ENCODE results near the gene KRT3.
A peak's percentile ranks its signal among the peaks of the same experiment; 100 is the strongest.
"Not testable (repeated sequence)": the region's sequence is repeated elsewhere in the genome, so short reads cannot be mapped to it uniquely, and the experiment has no call there.

Gene KRT3

DNA sequence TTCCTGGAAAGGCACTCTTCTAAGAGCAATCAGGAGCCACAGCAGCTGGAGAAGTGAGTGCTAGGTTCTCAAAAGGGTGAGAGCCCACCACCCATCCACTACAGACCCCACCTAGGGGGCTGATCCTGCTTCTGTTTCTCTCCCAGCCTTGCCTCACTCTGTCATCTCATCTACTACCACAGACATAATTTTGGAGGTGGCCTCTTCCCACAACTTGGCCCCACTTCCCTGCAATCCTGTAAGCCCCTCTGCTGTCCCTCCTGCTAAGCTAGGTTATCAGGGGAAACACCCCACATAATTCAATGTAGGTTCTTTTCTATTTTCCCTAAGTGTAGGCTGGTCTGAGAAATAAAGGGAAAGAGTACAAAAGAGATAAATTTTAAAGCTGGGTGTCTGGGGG, 35.3 kb downstream of the KRT3 start:
- DNase-seq (ENCODE audit: low read depth): no peak

GRCh38 chr12:52759695-52760094, 36.2 kb downstream of the KRT3 start:
- no peak for DNase-seq (ENCODE audit: low read depth)

DNA sequence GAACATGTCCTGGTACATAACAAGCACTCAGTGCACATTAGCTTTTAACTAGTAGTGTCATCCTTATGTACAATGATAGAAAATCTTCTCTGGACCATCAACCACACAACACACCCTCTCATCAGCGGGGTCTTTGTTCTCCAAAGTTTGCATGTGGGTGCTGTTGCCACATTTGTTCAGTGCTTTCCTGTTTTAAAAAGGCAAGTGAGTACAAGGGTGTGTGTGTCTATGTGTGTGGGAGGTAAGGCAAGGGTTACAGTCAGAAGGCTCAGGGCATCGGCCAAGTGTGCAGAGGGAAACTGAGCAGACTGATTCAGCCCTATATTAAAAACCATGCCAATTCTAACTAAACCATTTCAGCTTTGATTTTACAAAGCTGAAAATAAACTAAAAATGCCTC, 36.7 kb downstream of the KRT3 start:
- no peak for DNase-seq (ENCODE audit: low read depth)

DNA sequence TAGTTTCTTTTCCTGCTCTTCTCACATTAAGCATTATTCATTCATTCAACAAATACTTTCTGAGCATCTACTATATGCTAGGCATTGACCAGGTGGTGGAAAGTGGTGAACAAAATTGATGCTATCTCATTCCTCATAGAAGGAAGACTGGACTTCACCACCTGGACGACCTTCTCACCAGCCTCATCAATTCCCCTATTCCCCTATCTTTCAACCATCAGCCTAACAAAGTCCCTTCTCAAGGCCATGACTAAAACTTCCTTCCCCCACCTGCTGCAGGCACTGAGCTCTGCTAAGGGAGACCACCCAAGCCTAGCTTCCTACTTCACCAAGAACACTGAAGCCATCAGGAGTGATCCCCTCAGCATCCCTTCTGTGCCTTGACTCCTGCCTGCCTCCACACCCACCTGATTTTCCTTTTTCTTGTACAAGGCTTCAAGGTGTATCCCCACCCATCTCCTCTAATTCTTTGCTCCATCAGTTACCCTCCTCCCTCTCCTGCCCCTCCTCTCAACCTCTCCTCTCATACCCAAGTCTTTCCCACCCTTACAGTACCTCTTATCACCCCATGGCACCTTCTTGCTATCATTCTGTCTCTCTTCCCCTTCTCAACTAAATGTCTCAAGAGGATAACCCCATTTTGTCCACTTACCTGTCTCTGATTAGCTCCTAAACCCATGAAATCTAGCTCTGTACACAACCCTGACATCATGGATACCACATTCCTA, 38.3 kb downstream of the KRT3 start:
- no peak for DNase-seq (ENCODE audit: low read depth)

GRCh38 chr12:52756281-52756960, 39.5 kb downstream of the KRT3 start:
- no peak for DNase-seq (ENCODE audit: low read depth)

- DNase-seq (ENCODE audit: low read depth): no peak
Observed at GRCh38 chr12:52755533-52755932, 40.4 kb downstream of the KRT3 start.

- no peak for DNase-seq (ENCODE audit: low read depth)
Observed at GRCh38 chr12:52754135-52754534, 41.8 kb downstream of the KRT3 start.

GRCh38 chr12:52753283-52753682, 42.6 kb downstream of the KRT3 start:
- DNase-seq (ENCODE audit: low read depth): no peak

GRCh38 chr12:52752516-52752915, 43.4 kb downstream of the KRT3 start:
- DNase-seq (ENCODE audit: low read depth): no peak

DNA sequence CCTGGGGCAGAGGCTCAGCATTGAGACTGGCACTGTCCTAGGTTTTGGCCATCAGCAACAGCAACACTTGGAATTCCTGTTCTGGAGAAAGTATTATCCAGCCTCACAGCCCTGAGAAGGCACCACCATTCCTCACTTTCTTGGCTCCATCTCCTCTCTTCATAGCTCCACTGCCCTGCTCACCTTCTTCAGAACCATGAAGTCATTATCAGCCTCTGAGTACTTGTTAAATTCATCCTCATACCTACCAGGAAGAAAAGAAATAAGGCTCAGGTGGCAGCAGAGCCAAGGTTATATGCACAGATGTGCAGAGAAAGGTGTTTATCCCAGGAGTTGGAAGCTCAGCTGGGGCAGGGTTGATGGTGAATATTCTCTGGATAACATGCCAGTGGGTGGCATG, 44.1 kb downstream of the KRT3 start:
- DNase-seq (ENCODE audit: low read depth): no peak

GRCh38 chr12:52750532-52750931, 45.4 kb downstream of the KRT3 start:
- not testable (repeated sequence) for DNase-seq (ENCODE audit: low read depth)

DNA sequence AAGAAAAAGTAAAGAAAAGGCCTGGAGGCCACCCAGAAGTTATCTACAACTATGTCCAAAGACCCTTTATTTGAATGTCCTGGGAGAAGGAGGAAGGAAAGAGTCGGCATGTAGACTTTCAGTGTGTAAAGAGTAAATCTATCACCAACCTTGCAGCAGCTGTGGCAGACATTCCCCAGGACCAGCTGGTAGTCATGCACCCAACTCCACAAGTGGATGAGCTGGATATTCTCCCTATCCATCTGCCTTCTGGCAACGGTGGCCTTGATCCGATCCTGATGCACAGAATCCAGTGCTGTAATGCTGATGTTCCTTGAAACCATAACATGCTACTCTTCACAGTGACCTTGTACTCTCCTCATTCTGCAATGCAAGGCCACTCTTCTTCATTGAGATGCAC, 46.1 kb downstream of the KRT3 start:
- DNase-seq (ENCODE audit: low read depth): no peak

- no peak for DNase-seq (ENCODE audit: low read depth)
Observed at GRCh38 chr12:52748578-52748977, 47.3 kb downstream of the KRT3 start.

- DNase-seq (ENCODE audit: low read depth): no peak
Observed at GRCh38 chr12:52745554-52745953, 50.4 kb downstream of the KRT3 start.

- DNase-seq (ENCODE audit: low read depth): no peak
Observed at GRCh38 chr12:52744493-52745156, 51.3 kb downstream of the KRT3 start.

DNA sequence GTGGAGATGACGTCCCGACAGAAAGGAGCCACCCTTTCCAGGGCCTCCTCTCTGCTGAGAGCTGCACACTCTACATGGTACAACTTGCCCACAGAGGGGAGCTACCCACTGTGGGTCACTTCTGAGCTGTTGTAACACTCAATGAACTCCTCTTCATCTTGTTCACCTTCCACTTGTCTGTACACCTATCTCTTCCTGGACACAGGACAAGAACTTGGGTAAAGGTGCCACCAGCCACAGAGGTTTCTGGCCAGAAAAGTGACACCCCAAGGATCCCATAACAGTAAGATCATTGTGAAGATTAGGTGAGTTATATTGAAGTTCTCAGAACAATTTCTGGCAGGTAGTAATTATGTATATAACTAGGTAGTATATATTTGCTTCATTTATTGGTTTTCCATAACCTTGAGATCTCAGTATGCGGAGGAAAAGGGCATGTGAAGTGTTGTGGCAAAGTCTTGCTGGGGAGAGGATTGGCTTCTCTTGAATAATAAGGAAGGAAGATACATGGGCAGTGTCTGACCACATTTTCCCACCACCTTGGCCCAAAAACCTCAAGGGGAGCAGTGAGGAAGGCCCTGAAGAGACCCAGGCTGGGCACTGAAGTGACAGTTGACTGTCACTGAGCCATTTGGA, 53.0 kb downstream of the KRT3 start:
- DNase-seq (ENCODE audit: low read depth): no peak

DNA sequence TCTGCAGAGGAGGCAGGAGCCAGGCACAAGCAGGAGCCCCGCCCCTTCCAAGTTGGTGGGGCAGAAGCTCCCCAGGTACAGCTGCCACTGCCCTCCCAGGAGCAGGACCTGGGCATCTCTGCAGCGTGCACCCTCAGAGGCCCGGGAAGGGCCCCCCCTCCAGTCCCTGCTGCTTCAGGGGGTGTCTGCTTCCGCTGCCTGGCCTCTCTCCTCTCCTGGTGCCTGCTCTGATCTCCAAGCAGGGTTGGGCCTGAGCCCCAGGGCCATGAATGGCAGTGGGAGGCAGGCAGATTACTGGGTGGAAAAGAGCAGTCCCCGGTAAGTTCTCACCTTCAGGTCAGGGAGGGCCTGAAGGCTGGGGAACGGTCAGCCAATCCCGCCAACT, 53.7 kb downstream of the KRT3 start:
- no peak for DNase-seq (ENCODE audit: low read depth)

DNA sequence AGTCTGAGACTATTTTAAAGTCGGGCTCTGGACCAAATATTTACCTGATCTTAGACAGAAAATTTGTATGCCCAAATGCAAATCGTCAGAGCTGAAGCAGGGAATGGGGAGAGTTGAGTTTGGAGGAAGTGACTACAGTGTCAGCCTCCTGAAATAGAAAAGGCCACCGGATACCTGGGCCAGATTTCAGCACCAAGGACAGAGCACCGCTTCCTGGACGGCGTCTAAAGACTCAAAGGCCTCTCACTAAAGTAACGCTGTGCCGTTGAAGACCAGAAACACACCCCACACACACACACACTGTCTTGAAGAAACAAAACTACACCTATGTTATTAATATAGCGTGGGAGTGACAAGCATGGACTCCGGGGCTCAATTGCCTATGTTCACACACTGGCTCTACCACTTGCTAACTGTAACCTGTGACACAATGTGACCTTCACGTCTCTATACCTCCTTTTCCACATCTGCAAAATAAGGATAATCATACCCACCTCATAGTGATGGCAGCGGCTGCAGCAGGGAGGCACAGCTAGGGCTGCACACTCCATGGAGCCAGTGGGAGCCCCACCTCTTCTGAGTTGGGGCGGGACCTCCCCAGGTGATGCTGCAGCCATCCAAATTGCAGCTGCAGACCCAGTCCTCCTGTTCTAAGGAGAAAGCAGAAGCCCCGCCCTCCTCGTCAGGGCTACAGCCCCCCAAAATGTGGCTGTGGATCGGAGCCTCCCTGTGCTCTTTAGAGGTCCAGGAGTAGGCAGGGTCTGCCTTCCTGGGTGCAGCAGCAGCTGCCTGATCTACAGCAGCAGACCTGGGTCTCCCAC, 54.3 kb downstream of the KRT3 start:
- peak; percentile 40 for DNase-seq (ENCODE audit: low read depth)

- no peak for DNase-seq (ENCODE audit: low read depth)
Observed at GRCh38 chr12:52740584-52740983, 55.3 kb downstream of the KRT3 start.

GRCh38 chr12:52739963-52740362, 56.0 kb downstream of the KRT3 start:
- DNase-seq (ENCODE audit: low read depth): no peak

Data from activated T-cell treated with anti-CD3 and anti-CD28 coated beads for 48 hours (primary cell).